Ectodermal cell (in vitro differentiated cells): ENCODE data around the gene SETDB2.
"Not testable (repeated sequence)": the region's sequence is repeated elsewhere in the genome, so short reads cannot be mapped to it uniquely, and the experiment has no call there.

Source experiments
- H3K27ac ChIP-seq: 2 replicates; pipeline ENCODE4 v1.7.0; 2013; ENCODE audit warnings: mild to moderate bottlenecking, low read depth, low read length; ENCODE audit not compliant: insufficient read depth, poor library complexity, severe bottlenecking
- H3K27me3 ChIP-seq: 2 replicates; pipeline ENCODE4 v1.7.0; 2013; ENCODE audit warnings: mild to moderate bottlenecking, low read length; ENCODE audit not compliant: insufficient read depth, control insufficient read depth, poor library complexity, severe bottlenecking
- H3K36me3 ChIP-seq: one replicate; pipeline ENCODE4 v1.7.0; 2013; ENCODE audit warnings: low read length; ENCODE audit not compliant: control insufficient read depth, insufficient read depth
- H3K4me1 ChIP-seq: one replicate; pipeline ENCODE4 v1.7.0; 2013; ENCODE audit warnings: low read length; ENCODE audit not compliant: control insufficient read depth, insufficient read depth
- H3K4me3 ChIP-seq: 2 replicates; pipeline ENCODE4 v1.7.0; 2013; ENCODE audit warnings: low read depth, low read length, control low read depth; ENCODE audit not compliant: insufficient read depth
- H3K9me3 ChIP-seq: 2 replicates; pipeline ENCODE4 v1.7.0; 2013; ENCODE audit warnings: mild to moderate bottlenecking, low read length, moderate library complexity; ENCODE audit not compliant: control insufficient read depth
- WGBS, 2 experiments: methylation state at CpG; one replicate each; pipeline ENCODE4 v1.1.7; 2013; ENCODE audit warnings: missing lambda C conversion rate in 2 of 2; 5-methylcytosine and 5-hydroxymethylcytosine counted together

Gene SETDB2

DNA sequence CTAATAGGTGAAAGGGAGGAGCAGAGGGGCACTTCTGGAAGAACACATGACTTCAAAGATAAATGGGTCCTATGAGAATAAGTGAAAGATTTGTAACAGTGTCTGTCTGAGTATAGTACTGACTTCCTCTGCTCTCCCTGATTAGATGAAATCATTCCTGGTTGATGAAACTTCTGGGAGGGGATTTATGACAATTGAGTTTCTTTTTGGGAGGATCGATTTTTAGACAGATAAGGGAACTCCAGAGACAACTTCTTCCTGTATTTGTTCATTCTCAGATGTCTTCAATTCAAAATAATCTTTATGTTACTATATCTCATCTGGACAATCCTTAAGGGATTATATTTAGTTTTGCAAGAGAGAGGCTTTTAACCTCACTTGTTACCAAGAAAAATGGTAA lies 20.0 kb downstream of the SETDB2 start:
- Histone ChIP-seq H3K27me3 (no peaks in the 10 kb centered on the region), H3K27ac (no peak overlapping the region), H3K4me3 (no peak overlapping the region), H3K4me1 (no peaks in the 10 kb centered on the region), H3K9me3 (peaks cover 2% of the 10 kb centered on the region), H3K36me3 (peaks cover 15% of the 10 kb centered on the region)
- WGBS, 2 experiments: 100% methylated on average over 1 of the region's 1 CpG

DNA sequence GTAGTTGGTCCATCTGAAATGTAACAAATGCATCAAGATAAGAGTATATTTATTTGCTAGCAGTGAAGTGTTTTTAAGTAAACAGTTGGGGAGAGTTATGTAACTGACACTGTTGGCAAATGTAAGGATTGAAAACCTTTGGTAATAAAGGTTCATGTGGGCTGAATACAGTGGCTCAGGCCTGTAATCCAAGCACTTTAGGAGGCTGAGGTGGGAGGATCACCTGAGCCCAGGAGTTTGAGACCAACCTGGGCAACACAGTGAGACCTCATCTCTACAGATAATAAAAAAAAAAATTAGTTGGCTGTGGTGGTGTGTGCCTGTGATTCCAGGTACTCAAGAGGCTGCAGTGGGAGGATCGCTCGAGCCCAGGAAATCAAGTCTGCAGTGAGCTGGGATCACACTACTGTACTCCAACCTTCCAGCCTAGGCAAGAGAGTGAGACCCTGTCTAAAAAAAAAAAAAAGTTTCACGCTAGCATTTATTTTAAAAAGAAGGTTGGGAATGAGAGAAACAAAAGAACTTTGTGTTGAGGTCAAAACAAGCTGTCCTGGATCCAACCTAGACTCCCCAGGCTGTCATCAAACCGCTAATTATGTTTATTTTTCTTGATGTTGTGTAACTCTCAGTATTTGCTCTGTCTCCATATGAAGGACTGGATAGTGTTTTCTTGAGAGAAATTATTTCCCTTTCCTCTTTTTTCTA lies 20.7 kb downstream of the SETDB2 start:
- no peaks in the 10 kb centered on the region for H3K27me3 ChIP-seq
- 95 to 98% methylated on average over 4 of the region's 4 CpGs for WGBS, 2 experiments
- peaks cover 2% of the 10 kb centered on the region for H3K9me3 ChIP-seq
- no peaks in the 10 kb centered on the region for H3K4me1 ChIP-seq
- H3K36me3 ChIP-seq: peaks cover 15% of the 10 kb centered on the region
- H3K4me3 ChIP-seq: no peak overlapping the region
- H3K27ac ChIP-seq: no peak overlapping the region

DNA sequence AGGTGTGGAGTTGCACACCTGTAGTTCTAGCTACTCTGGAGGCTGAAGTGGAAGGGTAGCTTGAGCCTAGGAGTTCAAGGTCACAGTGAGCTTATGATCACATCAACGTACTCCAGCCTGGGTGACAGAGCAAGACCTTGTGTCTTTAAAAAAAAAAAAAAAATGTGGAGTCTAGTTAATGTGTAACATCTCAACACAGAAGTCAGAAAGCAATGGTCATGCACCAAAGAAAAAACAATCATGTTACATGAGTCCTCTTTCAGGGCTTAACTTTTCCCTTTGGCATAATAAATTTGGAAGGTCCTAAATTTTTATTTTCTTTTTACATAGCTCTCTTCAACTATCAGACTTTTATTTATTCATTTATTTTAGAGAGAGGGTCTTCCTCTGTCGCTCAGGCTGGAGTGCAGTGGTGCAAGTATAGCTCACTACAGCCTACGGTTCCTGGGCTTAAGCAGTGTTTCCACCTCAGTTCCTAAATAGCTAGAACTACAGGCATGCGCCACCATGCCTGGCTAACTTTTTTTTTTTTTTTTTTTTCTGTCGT lies 22.3 kb downstream of the SETDB2 start:
- 91 to 92% methylated on average over 4 to 5 of the region's 5 CpGs for WGBS, 2 experiments
- H3K36me3 ChIP-seq: peaks cover 10% of the 10 kb centered on the region
- no peak overlapping the region for H3K4me3 ChIP-seq
- no peak overlapping the region for H3K27ac ChIP-seq
- no peaks in the 10 kb centered on the region for H3K27me3 ChIP-seq
- no peaks in the 10 kb centered on the region for H3K4me1 ChIP-seq
- H3K9me3 ChIP-seq: no peaks in the 10 kb centered on the region

DNA sequence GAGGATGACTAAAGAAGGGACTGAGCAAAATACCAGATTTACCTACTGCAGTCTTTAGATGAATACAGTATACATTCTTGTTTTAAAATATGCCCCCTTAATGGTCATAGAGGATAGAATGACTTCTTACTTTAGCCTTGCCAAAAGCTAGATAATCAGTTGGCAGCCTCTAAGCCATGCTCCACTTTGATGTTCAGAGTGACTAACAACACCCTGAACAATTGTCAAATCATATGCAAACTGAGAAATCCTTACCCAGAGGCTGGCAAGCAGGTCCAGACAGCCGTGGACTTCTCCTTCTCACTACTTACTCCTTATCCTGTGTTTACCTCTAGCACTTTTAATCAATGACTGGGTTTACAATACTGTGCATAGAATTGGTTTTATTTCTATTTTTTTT lies 28.1 kb downstream of the SETDB2 start:
- Histone ChIP-seq H3K9me3 (no peaks in the 10 kb centered on the region), H3K36me3 (no peaks in the 10 kb centered on the region), H3K27me3 (no peaks in the 10 kb centered on the region), H3K27ac (no peak overlapping the region), H3K4me3 (no peak overlapping the region), H3K4me1 (no peaks in the 10 kb centered on the region)
- 53 to 79% methylated on average over 1 of the region's 1 CpG for WGBS, 2 experiments

DNA sequence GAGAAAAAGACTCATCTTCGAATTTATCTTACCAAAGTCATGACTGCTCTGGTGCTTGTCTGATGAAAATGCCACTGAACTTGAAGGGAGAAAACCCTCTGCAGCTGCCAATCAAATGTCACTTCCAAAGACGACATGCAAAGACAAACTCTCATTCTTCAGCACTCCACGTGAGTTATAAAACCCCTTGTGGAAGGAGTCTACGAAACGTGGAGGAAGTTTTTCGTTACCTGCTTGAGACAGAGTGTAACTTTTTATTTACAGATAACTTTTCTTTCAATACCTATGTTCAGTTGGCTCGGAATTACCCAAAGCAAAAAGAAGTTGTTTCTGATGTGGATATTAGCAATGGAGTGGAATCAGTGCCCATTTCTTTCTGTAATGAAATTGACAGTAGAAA lies 32.5 kb downstream of the SETDB2 start:
- Histone ChIP-seq H3K9me3 (no peaks in the 10 kb centered on the region), H3K4me1 (no peaks in the 10 kb centered on the region), H3K27me3 (no peaks in the 10 kb centered on the region), H3K4me3 (no peak overlapping the region), H3K36me3 (no peaks in the 10 kb centered on the region), H3K27ac (no peak overlapping the region)
- 94 to 95% methylated on average over 7 of the region's 7 CpGs for WGBS, 2 experiments

DNA sequence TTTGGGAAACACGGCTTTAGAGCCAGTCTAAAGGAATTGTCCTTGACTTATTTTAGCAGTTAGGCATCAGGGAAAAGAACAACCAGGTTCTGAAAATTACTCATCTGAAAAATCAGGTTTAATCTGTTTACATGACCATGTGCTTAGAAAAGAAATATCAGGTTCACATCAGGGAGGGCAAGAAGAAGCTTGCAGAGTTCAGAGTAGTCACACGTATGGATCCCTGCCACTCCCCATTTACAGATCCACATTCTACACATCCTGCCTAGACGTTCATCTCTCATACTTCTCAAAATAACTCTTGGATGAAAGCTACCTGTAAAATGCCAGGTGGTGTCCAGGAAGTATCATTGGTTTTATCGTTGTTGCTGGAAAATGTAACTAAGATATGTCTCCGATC lies 37.7 kb downstream of the SETDB2 start:
- no peak overlapping the region for H3K27ac ChIP-seq
- H3K36me3 ChIP-seq: no peaks in the 10 kb centered on the region
- no peaks in the 10 kb centered on the region for H3K4me1 ChIP-seq
- 95 to 96% methylated on average over 5 of the region's 5 CpGs for WGBS, 2 experiments
- H3K27me3 ChIP-seq: no peaks in the 10 kb centered on the region
- H3K4me3 ChIP-seq: no peak overlapping the region
- H3K9me3 ChIP-seq: no peaks in the 10 kb centered on the region

DNA sequence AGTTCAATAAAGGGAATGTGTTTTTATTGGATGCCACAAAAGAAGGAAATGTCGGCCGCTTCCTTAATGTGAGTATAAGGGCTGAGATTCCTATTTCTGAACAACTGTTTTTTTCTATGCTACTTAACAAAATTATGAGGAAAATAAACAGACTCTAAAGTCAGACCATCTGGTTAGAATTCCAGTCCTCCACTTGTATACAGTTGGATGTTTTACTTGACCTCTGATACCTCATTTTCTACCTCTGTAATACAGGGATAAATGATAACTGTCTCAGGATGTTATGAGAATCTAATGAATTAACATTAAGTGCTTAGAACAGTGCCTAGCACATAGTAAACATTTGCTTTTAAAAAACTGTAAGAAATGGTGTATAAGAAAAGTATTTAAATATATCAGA lies 44.5 kb downstream of the SETDB2 start:
- Histone ChIP-seq H3K27ac (no peak overlapping the region), H3K9me3 (no peaks in the 10 kb centered on the region), H3K27me3 (no peaks in the 10 kb centered on the region), H3K36me3 (no peaks in the 10 kb centered on the region), H3K4me1 (no peaks in the 10 kb centered on the region), H3K4me3 (no peak overlapping the region)
- 100% methylated on average over 2 of the region's 2 CpGs; no CpG with 5 or more reads in 1 of the 2 experiments for WGBS, 2 experiments

DNA sequence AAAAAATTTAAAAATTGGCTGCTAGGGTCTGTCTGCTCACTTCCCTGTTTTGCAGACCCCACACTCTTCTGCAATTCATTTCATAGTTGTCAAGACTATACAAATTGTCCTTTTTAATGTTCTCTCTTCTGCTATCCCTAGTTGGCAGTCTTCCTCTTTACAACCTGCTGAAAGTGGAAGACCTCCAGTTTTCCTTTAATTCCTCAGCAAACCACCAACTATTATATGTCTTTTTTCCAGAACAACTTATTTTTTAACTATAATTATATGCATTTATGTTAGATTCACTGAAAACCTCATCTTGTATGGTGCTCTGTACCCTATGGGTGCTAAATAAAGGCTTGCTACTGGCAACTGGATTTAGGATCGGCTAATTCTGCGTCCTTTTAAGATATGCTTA lies 50.6 kb downstream of the SETDB2 start:
- Histone ChIP-seq H3K4me1 (no peaks in the 10 kb centered on the region), H3K27ac (no peak overlapping the region), H3K36me3 (no peaks in the 10 kb centered on the region), H3K9me3 (no peaks in the 10 kb centered on the region), H3K4me3 (no peak overlapping the region), H3K27me3 (peaks cover 3% of the 10 kb centered on the region)
- WGBS, 2 experiments: 90 to 100% methylated on average over 2 of the region's 2 CpGs

DNA sequence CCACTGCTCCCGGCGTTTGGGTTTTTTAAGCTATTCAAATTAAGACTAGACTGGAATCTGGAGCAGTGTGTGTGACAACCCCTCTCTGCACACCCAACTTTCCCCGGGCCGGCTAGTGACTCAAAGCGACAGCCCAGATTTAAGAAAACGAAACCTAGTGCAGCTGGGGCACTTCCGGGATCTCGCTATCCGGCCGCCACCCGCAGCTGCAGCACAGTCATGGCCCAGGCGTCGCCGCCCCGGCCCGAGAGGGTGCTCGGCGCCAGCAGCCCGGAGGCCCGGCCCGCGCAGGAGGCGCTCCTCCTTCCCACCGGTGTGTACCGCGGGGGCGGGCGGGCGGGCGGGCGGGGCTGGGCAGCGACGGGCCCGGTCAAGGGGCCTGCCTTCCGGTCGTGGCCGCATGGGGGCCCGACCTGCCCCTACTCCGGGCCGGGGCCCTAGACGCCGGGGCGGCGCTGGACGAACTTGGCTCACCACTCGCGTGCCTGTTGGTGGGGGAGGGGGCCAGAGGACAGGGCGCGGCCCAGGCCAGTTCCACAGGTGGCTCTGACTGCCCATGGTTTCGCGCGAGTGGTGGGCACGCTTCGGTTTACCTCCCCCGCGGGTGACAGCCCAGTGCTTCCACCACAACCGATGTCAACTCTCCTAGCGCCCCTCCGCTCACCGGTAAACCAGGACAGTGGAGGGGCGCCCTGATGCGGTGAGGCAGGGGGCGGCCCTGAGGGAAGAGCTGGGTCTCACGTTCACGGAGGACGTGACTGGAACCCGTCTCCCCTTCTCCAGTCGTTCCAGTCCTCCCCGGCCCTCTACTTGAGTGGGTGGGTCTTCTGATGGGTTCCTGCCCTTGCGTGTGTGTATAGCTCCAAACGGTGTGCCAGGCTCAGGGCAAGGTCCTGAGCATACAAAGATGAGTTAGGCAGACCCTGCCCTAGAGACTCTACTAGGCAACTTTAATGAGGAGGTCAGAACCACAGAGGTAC lies 52.0 kb downstream of the SETDB2 start, which contains the start of gene PHF11:
Gene PHF11 (plus strand): TSS at position 171 of the 980 bp plus-strand sequence. CDS start 49 bp downstream, at position 220.
- H3K27me3 ChIP-seq: peaks cover 3% of the 10 kb centered on the region
- peak within 1 kb of the TSS; percentile 38 for H3K27ac ChIP-seq
- H3K9me3 ChIP-seq: no peaks in the 10 kb centered on the region
- H3K36me3 ChIP-seq: no peaks in the 10 kb centered on the region
- peak within 1 kb of the TSS; percentile 55 for H3K4me3 ChIP-seq
- H3K4me1 ChIP-seq: no peaks in the 10 kb centered on the region
- WGBS, 2 experiments: 6 to 8% methylated on average over 71 of the region's 71 CpGs

DNA sequence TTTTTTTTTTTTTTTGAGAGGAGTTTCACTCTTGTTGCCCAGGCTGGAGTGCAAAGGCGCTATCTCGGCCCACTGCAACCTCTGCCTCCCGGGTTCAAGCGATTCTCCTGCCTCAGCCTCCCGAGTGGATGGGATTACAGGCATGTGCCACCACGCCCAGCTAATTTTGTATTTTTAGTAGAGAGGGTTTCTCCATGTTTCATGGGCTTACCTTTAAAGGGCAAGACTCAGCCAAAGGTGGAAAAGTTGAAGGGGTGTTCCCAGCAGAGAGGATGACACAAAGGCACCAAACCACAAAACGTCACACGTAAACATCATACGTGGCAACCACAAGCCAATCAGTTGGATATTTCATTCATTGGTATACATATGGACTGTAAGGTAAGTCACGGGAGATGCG lies 52.8 kb downstream of the SETDB2 start:
- not testable (repeated sequence) for H3K4me1 ChIP-seq, H3K27me3 ChIP-seq, H3K9me3 ChIP-seq, H3K36me3 ChIP-seq, H3K4me3 ChIP-seq, H3K27ac ChIP-seq
- 89 to 92% methylated on average over 11 of the region's 11 CpGs for WGBS, 2 experiments
